ENCODE measurements around the gene PSKH1.

The PSKH1 gene

DNA sequence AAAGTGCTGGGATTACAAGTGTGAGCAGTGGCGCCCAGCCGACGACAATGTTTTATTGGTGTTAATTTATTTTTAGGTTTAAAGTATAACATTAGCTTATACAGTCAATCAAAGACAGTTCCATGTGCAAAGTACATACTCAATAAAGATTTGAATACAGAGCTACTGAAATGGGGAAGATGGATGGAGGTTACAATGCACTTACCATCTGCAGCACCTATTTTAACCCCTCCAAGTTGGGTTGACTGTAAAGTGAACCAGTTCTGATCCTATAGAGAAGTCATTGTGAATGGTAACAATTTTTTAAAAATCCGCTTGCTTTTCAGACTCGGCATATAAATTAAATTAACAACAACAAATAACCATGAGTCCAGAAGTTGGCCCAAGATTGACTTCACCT, 679 bp upstream of the PSKH1 start:
- no peaks in the 10 kb centered on the region for H3K27me3 ChIP-seq (ENCODE audit: insufficient read depth, poor library complexity, severe bottlenecking)
- H3K4me1 ChIP-seq (ENCODE audit: insufficient read depth, poor library complexity, severe bottlenecking): peaks cover 12% of the 10 kb centered on the region
- peak overlapping the region; percentile 42 for H3K27ac ChIP-seq (ENCODE audit: poor library complexity, severe bottlenecking)
- no peaks in the 10 kb centered on the region for H3K9me3 ChIP-seq (ENCODE audit: severe bottlenecking)
- no peaks in the 10 kb centered on the region for H3K36me3 ChIP-seq (ENCODE audit: low read depth)
- TF ChIP-seq, protein P1, sequence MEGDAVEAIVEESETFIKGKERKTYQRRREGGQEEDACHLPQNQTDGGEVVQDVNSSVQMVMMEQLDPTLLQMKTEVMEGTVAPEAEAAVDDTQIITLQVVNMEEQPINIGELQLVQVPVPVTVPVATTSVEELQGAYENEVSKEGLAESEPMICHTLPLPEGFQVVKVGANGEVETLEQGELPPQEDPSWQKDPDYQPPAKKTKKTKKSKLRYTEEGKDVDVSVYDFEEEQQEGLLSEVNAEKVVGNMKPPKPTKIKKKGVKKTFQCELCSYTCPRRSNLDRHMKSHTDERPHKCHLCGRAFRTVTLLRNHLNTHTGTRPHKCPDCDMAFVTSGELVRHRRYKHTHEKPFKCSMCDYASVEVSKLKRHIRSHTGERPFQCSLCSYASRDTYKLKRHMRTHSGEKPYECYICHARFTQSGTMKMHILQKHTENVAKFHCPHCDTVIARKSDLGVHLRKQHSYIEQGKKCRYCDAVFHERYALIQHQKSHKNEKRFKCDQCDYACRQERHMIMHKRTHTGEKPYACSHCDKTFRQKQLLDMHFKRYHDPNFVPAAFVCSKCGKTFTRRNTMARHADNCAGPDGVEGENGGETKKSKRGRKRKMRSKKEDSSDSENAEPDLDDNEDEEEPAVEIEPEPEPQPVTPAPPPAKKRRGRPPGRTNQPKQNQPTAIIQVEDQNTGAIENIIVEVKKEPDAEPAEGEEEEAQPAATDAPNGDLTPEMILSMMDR (IDR thresholded peaks at IDR 0.05; ENCODE audit: poor library complexity, severe bottlenecking): no peak
- ATAC-seq (ENCODE audit: low read depth): no peak
- DNase-seq (ENCODE audit: low spot score): no peak
- H3K4me3 ChIP-seq (ENCODE audit: severe bottlenecking): peak overlapping the region; percentile 96

DNA sequence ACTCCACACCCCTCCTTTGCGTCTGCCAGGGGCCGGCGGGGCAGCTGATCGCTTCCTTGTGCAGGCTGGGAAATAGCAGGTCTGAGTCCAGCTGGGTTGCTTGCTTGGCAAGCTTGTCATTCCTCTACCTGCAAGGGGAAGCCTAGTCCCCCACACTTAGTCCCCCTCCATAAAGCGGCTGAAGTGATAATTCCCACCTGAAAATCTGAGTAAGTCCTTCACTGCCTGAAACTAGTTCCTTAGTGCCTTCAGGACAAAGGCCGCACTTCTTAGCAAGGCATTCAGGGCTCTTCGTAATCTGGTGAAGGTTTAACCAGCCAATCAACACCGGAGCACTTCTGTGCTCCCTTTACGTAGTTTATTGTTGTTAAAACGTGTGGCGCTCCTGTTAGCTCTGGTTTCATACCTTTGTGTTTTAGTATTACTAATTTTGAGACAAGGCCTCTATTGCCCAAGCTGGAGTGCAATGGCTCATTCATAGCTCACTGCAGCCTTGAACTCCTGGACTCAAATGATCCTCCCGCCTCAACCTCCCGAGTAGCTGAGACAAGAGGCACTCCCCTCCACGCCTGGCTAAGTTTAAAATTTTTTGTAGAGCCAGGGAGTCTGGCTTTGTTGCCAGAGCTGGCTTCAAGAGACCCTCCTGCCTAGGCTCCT, 817 bp downstream of the PSKH1 start:
- Histone ChIP-seq H3K27me3 (ENCODE audit: insufficient read depth, poor library complexity, severe bottlenecking) (no peaks in the 10 kb centered on the region), H3K4me3 (ENCODE audit: severe bottlenecking) (peak overlapping the region; percentile 96), H3K9me3 (ENCODE audit: severe bottlenecking) (no peaks in the 10 kb centered on the region), H3K36me3 (ENCODE audit: low read depth) (no peaks in the 10 kb centered on the region), H3K4me1 (ENCODE audit: insufficient read depth, poor library complexity, severe bottlenecking) (peaks cover 12% of the 10 kb centered on the region), H3K27ac (ENCODE audit: poor library complexity, severe bottlenecking) (peak overlapping the region; percentile 42)
- DNase-seq (ENCODE audit: low spot score) (no peak), ATAC-seq (ENCODE audit: low read depth) (peak; percentile 13; the same call in 2 of the 3 replicates)
- TF ChIP-seq, protein P1 (IDR thresholded peaks at IDR 0.05; ENCODE audit: poor library complexity, severe bottlenecking): no peak

DNA sequence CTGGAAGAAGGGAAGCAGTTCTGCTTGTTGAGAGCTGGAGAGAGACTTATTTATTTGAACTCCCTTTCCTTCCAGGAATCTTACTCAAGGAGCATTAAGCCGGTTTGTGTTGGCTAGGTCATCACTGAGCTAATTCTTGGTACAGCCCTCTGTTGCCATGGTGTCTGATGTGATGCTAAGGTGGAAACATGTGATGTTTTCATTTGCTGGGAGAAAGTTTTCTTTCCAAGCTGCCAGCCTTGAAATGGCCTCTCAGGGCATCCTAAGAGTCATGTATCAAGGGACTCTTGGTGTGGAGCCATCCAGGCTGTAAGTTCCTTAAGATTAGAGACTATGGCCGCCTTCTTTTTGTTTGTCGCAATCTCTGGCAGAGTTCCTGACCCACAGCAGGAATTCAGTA, 4.2 kb downstream of the PSKH1 start:
- Histone ChIP-seq H3K9me3 (ENCODE audit: severe bottlenecking) (peaks cover 4% of the 10 kb centered on the region), H3K4me1 (ENCODE audit: insufficient read depth, poor library complexity, severe bottlenecking) (peaks cover 10% of the 10 kb centered on the region), H3K4me3 (ENCODE audit: severe bottlenecking) (no peak overlapping the region), H3K36me3 (ENCODE audit: low read depth) (no peaks in the 10 kb centered on the region; the same call in 1 of the 2 replicates), H3K27ac (ENCODE audit: poor library complexity, severe bottlenecking) (no peak overlapping the region), H3K27me3 (ENCODE audit: insufficient read depth, poor library complexity, severe bottlenecking) (no peaks in the 10 kb centered on the region)
- ATAC-seq (ENCODE audit: low read depth) (no peak), DNase-seq (ENCODE audit: low spot score) (no peak)
- TF ChIP-seq, protein P1 (IDR thresholded peaks at IDR 0.05; ENCODE audit: poor library complexity, severe bottlenecking): no peak

DNA sequence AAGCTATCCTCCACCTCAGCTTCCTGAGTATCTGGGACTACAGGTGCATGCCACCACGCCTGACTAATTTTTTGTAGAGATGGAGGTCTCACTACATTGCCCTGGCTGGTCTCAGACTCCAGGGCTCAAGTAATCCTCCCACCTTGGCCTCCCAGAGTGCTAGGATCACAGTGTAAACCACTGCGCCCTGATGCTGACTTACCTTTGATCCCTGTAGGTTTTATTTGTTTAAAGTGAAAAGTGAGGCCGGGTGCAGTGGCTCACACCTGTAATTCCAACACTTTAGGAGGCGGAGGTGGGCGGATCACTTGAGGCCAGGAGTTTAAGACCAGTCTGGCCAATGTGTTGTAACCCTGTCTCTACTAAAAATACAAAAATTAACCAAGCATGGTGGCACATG, 8.7 kb downstream of the PSKH1 start:
- H3K4me1 ChIP-seq (ENCODE audit: insufficient read depth, poor library complexity, severe bottlenecking): no peaks in the 10 kb centered on the region
- peaks cover 4% of the 10 kb centered on the region for H3K9me3 ChIP-seq (ENCODE audit: severe bottlenecking)
- DNase-seq (ENCODE audit: low spot score) (no peak), ATAC-seq (ENCODE audit: low read depth) (no peak)
- H3K36me3 ChIP-seq (ENCODE audit: low read depth): peaks cover 4% of the 10 kb centered on the region; the same call in 1 of the 2 replicates
- TF ChIP-seq, protein P1 (IDR thresholded peaks at IDR 0.05; ENCODE audit: poor library complexity, severe bottlenecking): no peak
- no peak overlapping the region for H3K27ac ChIP-seq (ENCODE audit: poor library complexity, severe bottlenecking)
- no peak overlapping the region for H3K4me3 ChIP-seq (ENCODE audit: severe bottlenecking)
- H3K27me3 ChIP-seq (ENCODE audit: insufficient read depth, poor library complexity, severe bottlenecking): no peaks in the 10 kb centered on the region

DNA sequence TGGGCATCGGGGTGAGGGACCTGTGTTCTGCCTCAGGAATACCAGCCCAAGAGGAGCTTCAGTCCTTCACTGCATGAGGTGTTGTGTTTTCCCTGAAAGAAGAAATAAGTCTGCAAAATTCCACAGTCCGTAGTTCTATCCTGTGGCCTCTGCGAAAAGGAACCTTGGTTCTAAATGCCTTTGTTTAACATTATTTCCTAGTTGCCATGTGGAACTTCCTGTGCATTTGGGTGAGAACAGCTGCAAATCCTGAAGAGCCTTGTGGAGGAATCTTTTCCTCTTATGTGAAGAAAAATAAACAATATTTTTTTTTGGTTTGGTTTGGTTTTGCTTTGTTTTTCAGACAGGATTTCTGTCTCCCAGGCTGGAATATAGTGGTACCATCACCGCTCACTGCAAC, 9.8 kb downstream of the PSKH1 start:
- Histone ChIP-seq H3K27ac (ENCODE audit: poor library complexity, severe bottlenecking) (no peak overlapping the region), H3K4me3 (ENCODE audit: severe bottlenecking) (no peak overlapping the region), H3K4me1 (ENCODE audit: insufficient read depth, poor library complexity, severe bottlenecking) (no peaks in the 10 kb centered on the region), H3K36me3 (ENCODE audit: low read depth) (peaks cover 4% of the 10 kb centered on the region; the same call in 1 of the 2 replicates), H3K27me3 (ENCODE audit: insufficient read depth, poor library complexity, severe bottlenecking) (no peaks in the 10 kb centered on the region), H3K9me3 (ENCODE audit: severe bottlenecking) (peaks cover 4% of the 10 kb centered on the region)
- DNase-seq (ENCODE audit: low spot score) (no peak), ATAC-seq (ENCODE audit: low read depth) (no peak)
- TF ChIP-seq, protein P1 (IDR thresholded peaks at IDR 0.05; ENCODE audit: poor library complexity, severe bottlenecking): no peak
